Right ventricle myocardium inferior (tissue), 1 donor: Measurements from ENCODE around the gene BMPER. TPM values are rescaled to one million over a fixed set of nuclear protein-coding genes. Genes with fewer than 3 reads are reported as not detected.
A peak's percentile ranks its signal among the peaks of the same experiment; 100 is the strongest.

ENCODE experiments used
- ATAC-seq: fragments of 200-7000 bp; cut with Tn5 transposase; one replicate; pipeline ENCODE4 v1.9.1; 2020; ENCODE audit warnings: mild to moderate bottlenecking, moderate library complexity
- DNase-seq: peaks from one replicate; pipeline ENCODE4 v3.0.0; 2021; ENCODE audit errors: missing footprints
- intact Hi-C: fragments of 100-400 bp; cut with DNase I; formaldehyde crosslinking; loops from one replicate; pipeline ENCODE4 v1.11.0; 2022
- total RNA-seq: library from RNA; stranded (reverse); fragmentation: NEBNext Ultra II Directional; extraction: Animal tissue kit (Norgen Biotek cat#: 25700); gene quantifications from one replicate; pipeline ENCODE4 v1.2.1, GENCODE V29; 2021
- donor health status: DM: no; HTN: yes; CAD: no; lungs with severe emphysema.

BMPER gene
- total RNA-seq, 1 donor from 2014 or later = 2.5 TPM

- intact Hi-C loops = no loop called here
- no peak for ATAC-seq
- no peak for DNase-seq
Measured at GRCh38 chr7:34096777-34097176, 191.4 kb downstream of the BMPER start.

- DNase-seq (no peak), ATAC-seq (no peak)
- intact Hi-C loops = no loop called here
Measured at GRCh38 chr7:34100661-34101060, 195.3 kb downstream of the BMPER start.

- ATAC-seq (no peak), DNase-seq (no peak)
- intact Hi-C loops = no loop called here
Measured at GRCh38 chr7:34104115-34104514, 198.8 kb downstream of the BMPER start.

GRCh38 chr7:34104992-34105391, 199.7 kb downstream of the BMPER start:
- intact Hi-C loops = no loop called here
- ATAC-seq (no peak), DNase-seq (no peak)

- no peak for DNase-seq
- intact Hi-C loops = no loop called here
- peak; percentile 74 for ATAC-seq
Measured at GRCh38 chr7:34107276-34107675, 201.9 kb downstream of the BMPER start.

GRCh38 chr7:34108165-34108564, 202.8 kb downstream of the BMPER start:
- intact Hi-C loops = no loop called here
- ATAC-seq (peak; percentile 91), DNase-seq (no peak)

GRCh38 chr7:34109936-34110780, 204.8 kb downstream of the BMPER start:
- DNase-seq (no peak), ATAC-seq (peak; percentile 11)
- intact Hi-C loops = no loop called here

GRCh38 chr7:34111031-34111430, 205.7 kb downstream of the BMPER start:
- intact Hi-C loops = no loop called here
- DNase-seq (no peak), ATAC-seq (no peak)

GRCh38 chr7:34115503-34115902, 210.2 kb downstream of the BMPER start:
- no peak for ATAC-seq
- DNase-seq = no peak
- intact Hi-C loops = no loop called here

GRCh38 chr7:34117573-34117972, 212.2 kb downstream of the BMPER start:
- intact Hi-C loops = no loop called here
- DNase-seq (no peak), ATAC-seq (peak; percentile 50)

- ATAC-seq (no peak), DNase-seq (no peak)
- intact Hi-C loops = no loop called here
Measured at GRCh38 chr7:34121366-34121765, 216.0 kb downstream of the BMPER start.

GRCh38 chr7:34123316-34123715, 218.0 kb downstream of the BMPER start:
- intact Hi-C loops = no loop called here
- DNase-seq = no peak
- ATAC-seq = no peak

GRCh38 chr7:34124765-34125164, 219.4 kb downstream of the BMPER start:
- ATAC-seq (no peak), DNase-seq (no peak)
- intact Hi-C loops = no loop called here

- intact Hi-C loops = no loop called here
- ATAC-seq = no peak
- no peak for DNase-seq
Measured at GRCh38 chr7:34128762-34129161, 223.4 kb downstream of the BMPER start.

- DNase-seq (no peak), ATAC-seq (no peak)
- intact Hi-C loops = loop anchor here (5.0 kb wide), 2 partner anchors 472 to 547 kb away; no protein-coding TSS in a partner anchor
Measured at GRCh38 chr7:34130558-34131295, 225.4 kb downstream of the BMPER start.

GRCh38 chr7:34131371-34131770, 226.0 kb downstream of the BMPER start:
- DNase-seq = no peak
- ATAC-seq = no peak
- intact Hi-C loops = loop anchor here (5.0 kb wide), 2 partner anchors 471 to 546 kb away; no protein-coding TSS in a partner anchor

GRCh38 chr7:34133356-34133982, 228.1 kb downstream of the BMPER start:
- ATAC-seq = no peak
- no peak for DNase-seq
- intact Hi-C loops = loop anchor here (5.0 kb wide), 2 partner anchors 469 to 544 kb away; no protein-coding TSS in a partner anchor

GRCh38 chr7:34133983-34134782, 228.8 kb downstream of the BMPER start:
- ATAC-seq (peak; percentile 62), DNase-seq (peak; percentile 72)
- intact Hi-C loops = loop anchor here (5.0 kb wide), 2 partner anchors 468 to 543 kb away; no protein-coding TSS in a partner anchor

- intact Hi-C loops = no loop called here
- DNase-seq (no peak), ATAC-seq (no peak)
Measured at GRCh38 chr7:34135924-34136323, 230.6 kb downstream of the BMPER start.
